Prostate gland (tissue), 2 donors: ENCODE measurements around the gene CENPT.

Experiments
- CTCF ChIP-seq, 4 experiments: fragments of 200-600 bp in 2 of 4; fragments of 450-650 bp in 2 of 4; sonication (generic) in 2 of 4; IDR thresholded peaks; 1 replicate in 3 of 4; 2 replicates in 1 of 4; pipeline ENCODE4 v1.5.1; 2016 to 2019; ENCODE audit warnings: antibody characterized with exemption in 4 of 4, mild to moderate bottlenecking in 2 of 4, moderate library complexity in 2 of 4
- POLR2A ChIP-seq: fragments of 450-650 bp; IDR thresholded peaks from one replicate; pipeline ENCODE4 v1.6.1; 2016; ENCODE audit warnings: antibody characterized with exemption, mild to moderate bottlenecking

- TF ChIP-seq POLR2A (no peak), CTCF (IDR thresholded peaks at IDR 0.05) (no peak)
Measured at GRCh38 chr16:67864594-67864993, 17.1 kb upstream of the CENPT start.
